ENCODE data around the gene RPP21. TPM values are rescaled to one million over a fixed set of nuclear protein-coding genes. Genes with fewer than 3 reads are reported as not detected.
A peak's percentile ranks its signal among the peaks of the same experiment; 100 is the strongest.

Gene RPP21
- total RNA-seq, 1 donor from 2014 or later, result 38.0 TPM

DNA sequence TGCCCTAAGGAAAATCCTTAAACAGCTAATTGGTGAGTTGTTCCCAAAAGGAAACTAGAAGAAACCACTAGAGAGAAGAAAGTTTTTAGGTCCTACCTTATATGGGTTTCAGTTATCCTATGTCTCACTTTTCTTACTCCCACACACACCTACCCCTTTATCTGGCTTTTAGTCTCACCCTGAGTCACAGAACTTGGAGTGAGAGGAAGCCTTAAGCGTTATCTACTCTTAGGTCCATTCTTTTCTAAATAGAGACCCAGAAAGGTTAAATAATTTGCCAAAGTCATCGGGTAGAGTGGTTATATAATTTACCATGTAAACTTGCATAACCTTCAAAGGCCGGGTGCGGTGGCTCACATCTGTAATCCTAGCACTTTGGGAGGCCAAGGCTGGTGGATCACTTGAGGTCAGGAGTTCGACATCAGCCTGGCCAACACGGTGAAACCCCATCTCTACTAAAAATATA lies 4.3 kb upstream of the RPP21 start:
- no peaks in the 10 kb centered on the region for H3K36me3 ChIP-seq
- H3K27ac ChIP-seq, result no peak overlapping the region
- no peak overlapping the region for H3K4me3 ChIP-seq
- Mint-ChIP-seq H3K36me3 (peaks cover 14% of the 10 kb centered on the region), H3K4me1 (peaks cover 4% of the 10 kb centered on the region), H3K9me3 (no peaks in the 10 kb centered on the region), H3K27ac (no peak overlapping the region), H3K4me3 (no peak overlapping the region), H3K27me3 (ENCODE audit: insufficient read depth, low read depth) (no peaks in the 10 kb centered on the region)
- TF ChIP-seq, protein P1, sequence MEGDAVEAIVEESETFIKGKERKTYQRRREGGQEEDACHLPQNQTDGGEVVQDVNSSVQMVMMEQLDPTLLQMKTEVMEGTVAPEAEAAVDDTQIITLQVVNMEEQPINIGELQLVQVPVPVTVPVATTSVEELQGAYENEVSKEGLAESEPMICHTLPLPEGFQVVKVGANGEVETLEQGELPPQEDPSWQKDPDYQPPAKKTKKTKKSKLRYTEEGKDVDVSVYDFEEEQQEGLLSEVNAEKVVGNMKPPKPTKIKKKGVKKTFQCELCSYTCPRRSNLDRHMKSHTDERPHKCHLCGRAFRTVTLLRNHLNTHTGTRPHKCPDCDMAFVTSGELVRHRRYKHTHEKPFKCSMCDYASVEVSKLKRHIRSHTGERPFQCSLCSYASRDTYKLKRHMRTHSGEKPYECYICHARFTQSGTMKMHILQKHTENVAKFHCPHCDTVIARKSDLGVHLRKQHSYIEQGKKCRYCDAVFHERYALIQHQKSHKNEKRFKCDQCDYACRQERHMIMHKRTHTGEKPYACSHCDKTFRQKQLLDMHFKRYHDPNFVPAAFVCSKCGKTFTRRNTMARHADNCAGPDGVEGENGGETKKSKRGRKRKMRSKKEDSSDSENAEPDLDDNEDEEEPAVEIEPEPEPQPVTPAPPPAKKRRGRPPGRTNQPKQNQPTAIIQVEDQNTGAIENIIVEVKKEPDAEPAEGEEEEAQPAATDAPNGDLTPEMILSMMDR (IDR thresholded peaks at IDR 0.05), result no peak
- no peak for TF ChIP-seq EZH2phosphoT487 (IDR thresholded peaks at IDR 0.05)
- no peaks in the 10 kb centered on the region for H4K20me1 ChIP-seq (ENCODE audit: low read depth)
- no peak overlapping the region for H2AFZ ChIP-seq (replicated peaks)
- no peak overlapping the region for H3K9ac ChIP-seq
- peaks cover under 1% of the 10 kb centered on the region for H3K4me1 ChIP-seq
- H3K79me2 ChIP-seq (ENCODE audit: low read depth), result peaks cover 2% of the 10 kb centered on the region
- no peaks in the 10 kb centered on the region for H3K27me3 ChIP-seq
- H3K4me2 ChIP-seq, result no peak overlapping the region
- H3K9me3 ChIP-seq (ENCODE audit: low read depth), result no peaks in the 10 kb centered on the region
- no peak for DNase-seq (ENCODE audit: low spot score)
- no peaks in the 10 kb centered on the region for H3F3A ChIP-seq (ENCODE audit: low read depth)

DNA sequence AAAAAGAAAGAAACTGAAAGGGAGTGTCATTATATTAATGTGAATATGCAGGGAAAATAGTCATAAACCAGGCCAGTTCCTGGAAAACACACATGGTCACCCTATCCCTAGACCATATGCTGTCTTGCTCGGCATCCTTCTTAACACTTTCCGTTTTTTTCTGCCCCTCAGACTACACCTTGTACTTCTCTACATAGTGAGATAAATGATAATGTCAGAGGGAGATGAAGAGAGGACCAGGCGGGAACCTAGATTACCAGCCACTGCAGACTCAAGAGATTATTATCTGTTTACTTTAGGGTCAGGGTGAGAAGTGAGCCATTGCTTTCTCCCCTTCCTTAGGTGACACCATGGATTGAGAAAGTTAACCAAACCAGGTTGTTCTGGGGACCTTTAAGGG lies 3.7 kb upstream of the RPP21 start:
- Histone ChIP-seq H3K36me3 (no peaks in the 10 kb centered on the region), H3F3A (ENCODE audit: low read depth) (no peaks in the 10 kb centered on the region), H3K4me2 (no peak overlapping the region), H3K9me3 (ENCODE audit: low read depth) (no peaks in the 10 kb centered on the region), H2AFZ (replicated peaks) (no peak overlapping the region), H3K9ac (no peak overlapping the region), H3K27ac (no peak overlapping the region), H3K27me3 (no peaks in the 10 kb centered on the region), H3K4me3 (no peak overlapping the region), H3K79me2 (ENCODE audit: low read depth) (peaks cover 6% of the 10 kb centered on the region), H3K4me1 (peaks cover 4% of the 10 kb centered on the region), H4K20me1 (ENCODE audit: low read depth) (no peaks in the 10 kb centered on the region)
- Mint-ChIP-seq H3K9me3 (no peaks in the 10 kb centered on the region), H3K4me3 (no peak overlapping the region), H3K36me3 (peaks cover 14% of the 10 kb centered on the region), H3K27ac (no peak overlapping the region), H3K4me1 (peaks cover 10% of the 10 kb centered on the region), H3K27me3 (ENCODE audit: insufficient read depth, low read depth) (no peaks in the 10 kb centered on the region)
- no peak for DNase-seq (ENCODE audit: low spot score)
- TF ChIP-seq, protein P1 (IDR thresholded peaks at IDR 0.05), result no peak
- TF ChIP-seq EZH2 (IDR thresholded peaks at IDR 0.05), result no peak
- no peak for TF ChIP-seq EZH2phosphoT487 (IDR thresholded peaks at IDR 0.05)

DNA sequence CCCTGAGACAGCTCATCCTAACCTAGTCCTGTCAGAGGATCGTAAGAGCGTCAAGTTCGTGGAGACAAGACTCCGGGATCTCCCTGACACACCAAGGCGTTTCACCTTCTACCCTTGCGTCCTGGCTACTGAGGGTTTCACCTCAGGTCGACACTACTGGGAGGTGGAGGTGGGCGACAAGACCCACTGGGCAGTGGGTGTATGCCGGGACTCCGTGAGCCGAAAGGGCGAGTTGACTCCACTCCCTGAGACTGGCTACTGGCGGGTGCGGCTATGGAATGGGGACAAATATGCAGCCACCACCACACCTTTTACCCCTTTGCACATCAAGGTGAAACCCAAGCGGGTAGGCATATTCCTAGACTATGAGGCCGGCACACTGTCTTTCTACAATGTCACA lies 3.2 kb upstream of the RPP21 start:
- no peak overlapping the region for H2AFZ ChIP-seq (replicated peaks)
- Mint-ChIP-seq H3K36me3 (peaks cover 14% of the 10 kb centered on the region), H3K4me3 (no peak overlapping the region), H3K9me3 (no peaks in the 10 kb centered on the region), H3K4me1 (peaks cover 10% of the 10 kb centered on the region), H3K27ac (peak overlapping the region; percentile 74), H3K27me3 (ENCODE audit: insufficient read depth, low read depth) (no peaks in the 10 kb centered on the region)
- no peaks in the 10 kb centered on the region for H3F3A ChIP-seq (ENCODE audit: low read depth)
- TF ChIP-seq, protein P1 (IDR thresholded peaks at IDR 0.05), result no peak
- TF ChIP-seq EZH2phosphoT487 (IDR thresholded peaks at IDR 0.05) (no peak), EZH2 (IDR thresholded peaks at IDR 0.05) (no peak)
- H3K36me3 ChIP-seq, result no peaks in the 10 kb centered on the region
- H3K9ac ChIP-seq, result no peak overlapping the region
- H3K4me1 ChIP-seq, result peaks cover 4% of the 10 kb centered on the region
- peaks cover 6% of the 10 kb centered on the region for H3K79me2 ChIP-seq (ENCODE audit: low read depth)
- no peaks in the 10 kb centered on the region for H3K9me3 ChIP-seq (ENCODE audit: low read depth)
- no peak overlapping the region for H3K4me2 ChIP-seq
- H3K27me3 ChIP-seq, result no peaks in the 10 kb centered on the region
- H3K27ac ChIP-seq, result no peak overlapping the region
- no peak for DNase-seq (ENCODE audit: low spot score)
- H4K20me1 ChIP-seq (ENCODE audit: low read depth), result no peaks in the 10 kb centered on the region
- H3K4me3 ChIP-seq, result no peak overlapping the region
